ENCODE measurements around the gene SHISA5.
"Not testable (repeated sequence)": the region's sequence is repeated elsewhere in the genome, so short reads cannot be mapped to it uniquely, and the experiment has no call there.

Gene SHISA5

DNA sequence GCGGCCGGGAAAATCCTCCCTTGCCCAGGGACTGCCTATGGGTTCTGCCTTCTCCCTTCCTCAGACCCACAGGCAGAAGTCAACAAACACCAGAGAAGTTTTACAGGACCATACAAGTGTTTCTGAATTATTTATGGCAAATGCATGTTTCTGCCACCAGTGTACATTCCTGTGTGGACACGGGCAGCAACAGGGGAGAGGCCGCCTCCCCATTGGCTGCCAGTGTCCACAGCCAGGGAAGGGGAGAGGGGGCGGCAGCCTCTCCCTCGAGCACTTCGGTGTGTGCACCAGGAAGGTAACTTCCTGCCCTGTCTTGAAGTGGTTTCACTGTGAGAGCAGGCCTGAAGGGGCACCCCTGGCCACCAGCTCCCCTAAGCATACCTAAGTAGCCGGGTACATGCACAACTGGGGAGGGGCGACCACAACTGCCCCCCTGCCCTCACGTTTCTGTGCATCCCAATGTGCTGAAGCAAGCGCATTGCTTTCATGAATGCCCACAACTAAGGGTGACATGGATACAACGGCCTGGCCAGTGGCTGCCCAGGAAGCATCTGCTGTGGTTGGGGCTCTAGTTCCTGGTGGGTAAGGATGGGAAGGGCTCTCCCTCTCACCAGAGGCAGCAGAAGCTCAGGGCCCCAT, 14.8 kb upstream of the SHISA5 start:
- no peak for DNase-seq

DNA sequence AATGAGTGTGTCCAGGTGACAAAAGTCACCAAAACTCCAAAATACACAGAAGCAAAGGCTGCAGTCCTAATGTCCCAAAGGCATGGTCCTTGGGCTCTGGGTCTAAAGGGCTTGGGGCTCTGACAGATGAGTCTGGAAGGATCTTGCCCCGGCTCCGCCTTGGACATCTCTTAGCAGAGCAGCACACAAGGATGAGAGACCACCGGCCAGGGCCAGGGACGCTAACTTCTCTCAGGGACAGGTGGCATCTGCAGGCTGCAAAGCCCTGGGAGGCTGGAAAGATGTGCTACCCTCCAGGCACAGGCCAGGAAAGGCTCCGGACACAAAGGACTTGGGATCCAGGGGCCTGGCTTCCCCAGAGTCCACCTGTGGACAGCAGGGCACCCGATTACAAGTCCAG, 14.1 kb upstream of the SHISA5 start:
- no peak for DNase-seq

DNA sequence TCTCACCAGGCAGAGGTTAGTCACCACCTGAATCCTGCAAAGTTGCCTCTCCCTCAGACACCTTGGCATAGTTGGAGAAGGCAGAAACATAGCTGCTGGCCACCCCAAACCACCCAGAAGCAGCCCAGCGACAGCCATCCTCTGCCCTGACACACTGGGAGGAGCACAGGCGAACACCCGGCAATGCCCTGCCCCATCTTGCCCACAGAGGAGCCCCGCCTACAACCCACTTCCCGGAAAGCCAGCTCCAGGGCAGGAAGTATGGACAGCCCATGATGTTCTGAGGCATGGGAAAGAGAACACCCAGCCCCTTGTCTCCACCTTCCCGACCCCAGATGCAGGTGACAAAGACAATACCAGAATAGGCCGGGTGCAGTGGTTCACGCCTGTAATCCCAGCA, 12.6 kb upstream of the SHISA5 start:
- DNase-seq: peak; percentile 40

DNA sequence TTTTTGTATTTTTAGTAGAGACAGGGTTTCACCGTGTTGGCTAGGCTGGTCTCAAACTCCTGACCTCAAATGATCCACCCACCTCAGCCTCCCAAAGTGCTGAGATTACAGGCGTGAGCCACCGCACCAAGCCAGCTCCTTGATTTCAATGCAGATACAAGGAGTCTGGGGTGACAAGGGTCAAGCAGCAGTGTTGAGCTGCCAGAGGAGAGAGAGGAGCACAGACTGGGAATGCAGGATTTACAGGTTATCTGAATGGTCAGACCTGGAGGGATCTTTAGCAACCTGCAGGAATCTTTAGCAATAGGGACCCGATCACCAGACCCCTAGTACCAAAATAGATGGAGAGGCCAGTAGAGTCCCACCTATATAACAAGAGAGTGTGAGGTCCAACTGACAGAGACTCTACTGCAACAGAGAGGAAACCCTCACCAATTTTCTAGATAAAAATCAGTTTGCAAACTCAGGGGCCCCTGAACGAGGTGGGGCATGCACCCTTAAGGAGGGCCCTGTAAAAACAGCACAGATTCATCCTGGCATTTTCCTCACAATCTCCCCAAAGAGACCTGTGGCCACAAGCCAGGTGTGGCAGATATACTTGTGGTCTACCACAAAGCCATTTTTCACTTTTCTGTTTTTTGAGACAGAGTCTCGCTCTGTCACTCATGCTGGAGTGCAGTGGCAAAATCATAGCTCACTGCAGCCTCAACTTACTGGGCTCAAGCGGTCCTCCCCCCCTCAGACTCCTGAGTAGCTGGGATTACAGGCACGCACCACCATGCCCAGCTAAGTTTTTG, 10.7 kb upstream of the SHISA5 start:
- DNase-seq: peak; percentile 65

DNA sequence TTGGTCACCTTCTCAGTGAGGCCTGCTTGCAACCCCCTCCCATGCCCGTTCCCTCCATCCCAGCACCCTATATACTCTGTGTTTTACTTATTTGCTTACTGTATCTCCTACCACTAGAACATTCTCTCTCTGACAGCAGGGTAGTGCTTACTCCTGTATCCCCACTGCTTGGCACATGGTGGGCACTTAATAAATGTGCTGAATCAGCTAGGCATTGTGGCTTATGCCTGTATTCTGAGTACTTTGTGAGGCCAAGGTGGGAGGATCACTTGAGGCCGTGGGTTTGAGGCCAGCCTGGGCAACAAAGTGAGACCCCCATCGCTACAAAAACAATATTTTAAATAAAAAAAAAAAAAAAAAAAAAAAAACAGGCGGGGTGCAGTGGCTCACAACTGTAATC, 7.6 kb upstream of the SHISA5 start:
- DNase-seq: no peak

DNA sequence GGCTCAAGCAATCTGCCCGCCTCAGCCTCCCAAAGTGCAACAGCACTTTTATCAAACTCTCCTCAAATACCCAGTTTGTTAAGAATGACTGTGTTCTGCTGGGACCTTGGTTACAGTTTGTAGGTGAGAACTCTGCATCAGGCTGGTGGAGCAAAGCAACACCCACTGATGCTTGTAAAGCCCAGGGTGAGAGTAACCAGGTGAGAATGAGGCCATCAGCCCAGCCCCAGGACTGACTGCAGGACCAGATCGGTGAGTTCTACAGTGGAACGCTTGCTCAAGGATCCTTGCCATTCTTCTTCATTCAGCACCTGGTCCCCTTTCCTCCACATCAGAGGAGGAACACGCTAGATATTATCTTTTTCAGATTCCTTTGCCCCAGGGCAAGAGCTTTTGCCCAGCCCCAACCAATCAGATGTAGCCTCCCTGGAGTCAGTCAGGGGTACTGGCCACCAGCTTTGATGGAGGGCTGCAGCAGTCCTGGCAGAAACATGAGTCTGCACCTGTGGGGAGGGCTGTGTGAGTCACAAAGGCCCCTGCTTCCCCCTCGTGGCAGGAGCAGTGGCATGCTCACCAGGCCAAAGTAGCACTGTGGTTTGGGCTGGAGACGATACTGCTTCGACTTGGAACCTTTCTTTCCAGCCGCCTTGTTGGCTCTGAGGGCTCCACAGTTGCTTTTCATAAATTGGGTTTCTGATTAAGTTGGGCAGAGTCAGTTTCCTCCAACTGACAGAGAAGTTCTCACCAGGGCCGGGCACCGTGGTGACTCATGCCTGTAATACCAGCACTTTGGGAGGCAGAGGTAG, 3.5 kb upstream of the SHISA5 start:
- peak; percentile 78 for DNase-seq

DNA sequence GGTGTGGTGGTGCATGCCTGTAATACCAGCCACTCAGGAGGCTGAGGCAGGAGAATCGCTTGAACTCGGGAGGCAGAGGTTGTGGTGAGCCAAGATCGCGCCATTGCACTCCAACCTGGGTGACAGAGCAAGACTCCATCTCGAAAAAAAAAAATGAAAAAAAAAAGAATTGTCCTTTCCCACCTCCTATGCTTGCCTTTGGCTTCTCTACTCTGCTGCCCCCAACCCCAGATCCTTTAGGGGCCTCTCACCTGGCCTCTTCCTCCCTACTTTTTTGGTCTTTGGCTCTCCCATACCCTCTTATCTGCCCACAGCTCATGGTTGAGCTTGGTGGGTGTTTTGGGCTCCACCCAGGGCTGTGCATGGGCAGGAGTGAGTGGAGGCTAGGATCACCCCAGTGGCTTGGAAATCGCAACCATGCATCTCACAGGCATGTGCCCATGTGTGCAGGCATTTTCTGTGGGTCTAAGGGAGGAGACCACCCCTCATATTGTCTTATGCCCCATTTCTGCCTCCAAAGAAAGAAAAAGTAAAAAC, 2.1 kb upstream of the SHISA5 start:
- DNase-seq: no peak

DNA sequence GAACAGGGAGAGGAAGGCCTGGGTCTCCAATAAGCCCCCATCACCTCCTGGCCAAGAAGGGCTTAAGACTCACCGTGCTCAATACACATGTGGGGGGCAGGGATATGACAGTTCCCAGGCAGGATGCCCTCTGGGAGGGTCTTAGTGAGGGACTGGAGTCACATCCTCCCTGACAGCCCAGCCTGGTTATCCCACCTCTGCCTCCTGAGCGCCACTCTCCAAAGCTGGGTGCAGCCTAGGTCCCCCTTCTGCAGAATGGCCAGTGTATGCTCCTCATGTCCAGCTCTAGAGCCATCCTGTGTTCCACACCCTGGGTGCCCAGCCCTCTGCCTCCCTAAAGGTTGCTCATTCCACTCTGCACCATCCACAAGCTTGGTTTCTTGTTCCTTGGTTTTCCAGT, 1.2 kb upstream of the SHISA5 start:
- no peak for DNase-seq

DNA sequence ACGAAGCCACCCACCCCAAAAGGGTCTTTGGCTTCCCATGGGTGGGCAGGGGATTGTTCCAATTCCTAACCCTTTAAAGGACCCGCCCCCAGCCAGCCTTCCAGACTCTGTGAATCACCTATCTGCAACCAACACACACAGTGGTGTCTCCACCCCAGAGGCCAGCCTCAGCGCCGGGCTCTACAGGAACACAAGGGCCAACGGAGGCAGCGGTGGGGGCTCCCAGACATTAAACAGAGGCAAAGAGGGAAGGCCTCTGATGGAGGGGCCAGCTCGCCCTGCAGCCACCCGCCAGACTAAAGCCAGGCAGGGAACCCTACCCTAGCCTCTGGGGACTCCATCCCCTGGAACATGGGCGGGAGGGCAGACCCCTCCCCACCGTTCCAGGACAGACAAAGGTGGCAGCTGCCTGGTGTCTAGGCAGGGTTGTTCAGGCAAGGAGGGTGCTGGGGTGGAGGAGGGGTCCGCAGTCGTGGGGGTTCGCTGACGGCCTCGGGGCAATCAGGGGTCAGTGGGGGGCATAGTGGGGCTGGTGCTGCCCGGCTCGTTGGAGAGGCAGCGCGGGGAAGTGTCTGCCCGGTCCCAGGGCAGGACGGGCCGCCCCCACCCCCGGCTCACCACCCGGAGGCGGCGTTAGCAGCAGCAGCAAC, 448 bp downstream of the SHISA5 start:
- DNase-seq: no peak

DNA sequence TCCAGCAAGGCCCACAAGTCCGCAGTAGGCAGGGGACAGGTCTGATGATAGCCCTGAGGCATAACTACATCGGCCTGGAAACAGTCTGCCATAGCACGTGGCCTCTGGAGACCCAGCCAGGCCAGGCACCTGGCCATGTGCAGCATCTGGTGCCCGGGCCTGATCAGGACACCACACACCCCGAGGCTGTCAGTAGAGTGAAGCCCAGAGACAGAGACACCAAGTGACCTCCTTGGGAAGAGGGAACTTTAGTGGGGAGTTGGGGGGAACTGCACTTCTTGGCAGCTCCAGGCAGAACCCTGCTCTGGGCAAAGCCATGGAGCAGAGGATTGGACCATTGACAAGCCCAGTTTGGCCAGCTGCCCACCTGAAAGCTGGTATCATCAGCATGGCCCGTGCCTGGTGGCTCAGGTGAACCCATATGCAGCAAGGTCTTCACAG, 1.2 kb downstream of the SHISA5 start:
- no peak for DNase-seq

DNA sequence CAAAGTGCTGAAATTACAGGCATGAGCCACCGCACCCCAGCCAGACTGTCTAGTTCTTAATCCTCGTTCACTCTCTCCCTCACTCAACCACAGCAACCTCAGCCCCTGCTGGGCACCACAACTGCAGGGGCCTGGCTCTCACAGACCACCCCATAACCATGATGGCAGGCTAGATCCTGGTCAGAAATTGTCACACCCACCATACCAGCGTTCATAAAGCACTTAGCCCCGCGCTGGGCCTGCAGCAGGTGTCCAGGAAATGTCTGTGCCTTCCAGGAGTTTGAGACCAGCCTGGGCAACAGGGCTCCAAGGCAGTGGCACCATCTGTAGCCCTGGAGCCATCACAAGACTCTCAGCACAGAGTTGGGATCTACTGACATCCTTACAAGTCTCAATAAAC, 1.9 kb downstream of the SHISA5 start:
- DNase-seq: no peak

DNA sequence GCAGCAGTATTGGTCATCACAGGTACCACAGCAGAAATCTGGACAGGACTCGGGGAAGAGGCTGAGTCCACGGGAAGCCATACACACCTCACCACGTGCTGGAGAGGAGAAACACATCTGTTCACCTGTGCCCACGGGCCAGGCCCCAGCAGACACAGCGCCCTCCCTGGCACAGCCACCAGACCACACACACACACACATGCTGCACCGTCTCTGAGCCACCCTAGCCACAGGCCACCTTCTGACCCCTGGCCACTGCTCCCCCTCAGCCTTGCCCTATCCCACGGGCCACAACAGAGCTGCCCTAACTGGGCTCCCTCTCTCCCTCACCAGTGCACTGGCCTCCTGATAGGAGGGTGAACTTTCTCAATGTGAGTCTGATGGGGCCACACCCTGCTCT, 2.8 kb downstream of the SHISA5 start:
- no peak for DNase-seq

DNA sequence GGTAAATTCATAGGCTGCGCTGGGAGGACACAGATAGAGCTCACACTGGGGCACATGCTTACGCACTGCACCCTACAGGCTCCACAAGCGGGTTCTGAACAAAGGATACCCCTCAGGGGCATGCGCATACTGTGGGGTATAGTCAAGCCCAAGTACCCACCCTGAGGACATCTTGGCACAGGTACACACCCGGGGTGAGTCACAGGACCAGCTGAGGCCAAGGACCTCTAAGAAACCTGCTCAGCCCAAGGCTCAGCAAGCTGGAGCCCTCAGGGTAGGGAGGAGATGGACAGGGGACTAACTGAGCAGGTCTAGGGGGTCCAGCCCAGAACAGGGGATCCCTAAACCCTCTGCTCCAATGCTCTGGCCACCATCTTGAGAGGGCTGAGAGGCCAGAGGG, 3.3 kb downstream of the SHISA5 start:
- DNase-seq: no peak

DNA sequence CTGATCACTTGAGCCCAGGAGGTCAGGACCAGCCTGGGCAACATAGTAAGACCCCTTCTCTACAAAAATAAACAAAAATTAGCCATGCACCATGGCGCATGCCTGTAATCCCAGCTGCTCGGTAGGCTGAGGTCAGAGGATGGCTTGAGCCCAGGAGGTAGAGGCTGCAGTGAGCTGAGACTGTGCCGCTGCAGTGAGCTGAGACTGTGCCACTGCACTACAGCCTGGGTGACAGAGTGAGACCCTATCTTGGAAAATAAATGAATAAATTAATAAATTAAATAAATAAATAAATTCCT, 10.8 kb downstream of the SHISA5 start:
- no peak for DNase-seq

DNA sequence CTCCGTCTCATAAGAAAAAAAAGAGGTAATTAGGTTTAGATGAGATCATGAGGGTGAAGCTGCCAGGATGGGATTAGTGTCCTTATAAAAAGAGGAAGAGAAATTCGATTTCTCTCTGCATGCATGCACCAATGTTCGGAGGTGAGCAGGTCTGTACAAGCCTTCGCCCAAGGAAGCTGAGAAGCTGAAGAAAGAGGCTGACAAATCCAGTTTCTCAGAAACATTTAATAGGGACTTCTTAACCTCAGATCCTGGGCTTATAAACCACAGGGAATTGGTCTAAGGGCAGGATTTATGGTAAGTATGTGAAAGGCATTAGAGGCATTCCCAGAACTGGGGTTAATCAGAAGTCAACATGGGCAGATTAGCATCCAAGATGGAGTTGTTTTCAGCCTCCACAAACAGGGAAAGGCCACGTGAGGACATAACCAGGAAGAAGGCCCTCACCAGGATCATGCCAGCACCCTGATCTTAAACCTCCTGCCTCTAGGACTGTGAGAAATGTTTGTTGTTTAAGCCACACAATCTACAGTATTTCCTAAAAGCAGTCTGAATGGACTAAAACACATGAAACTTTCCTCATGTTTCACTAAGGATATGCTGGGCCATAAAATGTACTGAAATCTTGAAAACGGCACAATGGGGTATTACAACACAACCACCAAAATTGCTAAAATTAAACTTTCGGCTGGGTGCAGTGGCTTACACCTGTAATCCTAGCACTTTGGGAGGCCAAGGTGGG, 11.3 kb downstream of the SHISA5 start:
- DNase-seq: no peak

DNA sequence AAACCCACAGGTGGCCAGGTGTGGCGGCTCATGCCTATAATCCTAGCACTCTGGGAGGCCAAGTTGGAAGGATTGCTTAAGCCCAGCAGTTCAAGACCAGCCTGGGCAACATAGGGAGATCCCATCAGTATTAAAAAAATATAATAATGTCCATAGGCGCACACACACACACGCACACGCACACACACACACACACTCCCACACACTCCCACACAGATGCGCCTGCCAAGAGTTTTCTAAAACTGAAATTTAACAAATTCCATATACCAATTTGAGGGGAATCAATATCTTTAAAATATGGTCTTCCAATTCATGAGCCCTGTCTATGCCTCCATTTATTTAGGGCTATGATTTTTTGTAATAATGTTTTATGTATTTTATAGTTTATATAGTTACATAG, 17.0 kb downstream of the SHISA5 start:
- DNase-seq: no peak

DNA sequence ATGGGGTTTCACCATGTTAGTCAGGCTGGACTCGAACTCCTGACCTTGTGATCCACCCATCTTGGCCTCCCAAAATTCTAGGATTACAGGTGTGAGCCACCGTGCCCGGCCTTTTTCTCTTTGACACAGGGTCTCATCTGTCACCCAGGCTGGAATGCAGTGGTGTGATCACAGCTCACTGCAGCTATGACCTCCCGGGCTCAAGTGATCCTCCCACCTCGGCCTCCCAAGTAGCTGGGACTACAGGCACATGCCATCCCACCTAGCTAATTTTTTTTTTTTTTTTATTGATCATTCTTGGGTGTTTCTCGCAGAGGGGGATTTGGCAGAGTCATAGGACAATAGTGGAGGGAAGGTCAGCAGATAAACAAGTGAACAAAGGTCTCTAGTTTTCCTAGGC, 21.2 kb downstream of the SHISA5 start:
- DNase-seq: not testable (repeated sequence)

DNA sequence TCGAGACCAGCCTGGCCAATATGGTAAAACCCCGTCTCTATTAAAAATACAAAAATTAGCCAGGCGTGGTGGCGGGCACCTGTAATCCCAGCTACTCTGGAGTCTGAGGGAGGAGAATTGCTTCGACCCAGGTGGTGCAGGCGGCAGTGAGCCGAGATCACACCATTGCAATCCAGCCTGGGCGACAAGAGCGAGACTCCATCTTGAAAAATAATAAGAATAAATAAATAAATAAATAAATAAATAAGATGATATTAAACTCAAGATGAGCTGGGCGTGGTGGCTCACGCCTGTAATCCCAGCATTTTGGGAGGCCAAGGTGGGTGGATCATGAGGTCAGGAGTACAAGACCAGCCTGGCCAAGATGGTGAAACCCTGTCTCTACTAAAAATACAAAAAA, 23.1 kb downstream of the SHISA5 start:
- DNase-seq: not testable (repeated sequence)

DNA sequence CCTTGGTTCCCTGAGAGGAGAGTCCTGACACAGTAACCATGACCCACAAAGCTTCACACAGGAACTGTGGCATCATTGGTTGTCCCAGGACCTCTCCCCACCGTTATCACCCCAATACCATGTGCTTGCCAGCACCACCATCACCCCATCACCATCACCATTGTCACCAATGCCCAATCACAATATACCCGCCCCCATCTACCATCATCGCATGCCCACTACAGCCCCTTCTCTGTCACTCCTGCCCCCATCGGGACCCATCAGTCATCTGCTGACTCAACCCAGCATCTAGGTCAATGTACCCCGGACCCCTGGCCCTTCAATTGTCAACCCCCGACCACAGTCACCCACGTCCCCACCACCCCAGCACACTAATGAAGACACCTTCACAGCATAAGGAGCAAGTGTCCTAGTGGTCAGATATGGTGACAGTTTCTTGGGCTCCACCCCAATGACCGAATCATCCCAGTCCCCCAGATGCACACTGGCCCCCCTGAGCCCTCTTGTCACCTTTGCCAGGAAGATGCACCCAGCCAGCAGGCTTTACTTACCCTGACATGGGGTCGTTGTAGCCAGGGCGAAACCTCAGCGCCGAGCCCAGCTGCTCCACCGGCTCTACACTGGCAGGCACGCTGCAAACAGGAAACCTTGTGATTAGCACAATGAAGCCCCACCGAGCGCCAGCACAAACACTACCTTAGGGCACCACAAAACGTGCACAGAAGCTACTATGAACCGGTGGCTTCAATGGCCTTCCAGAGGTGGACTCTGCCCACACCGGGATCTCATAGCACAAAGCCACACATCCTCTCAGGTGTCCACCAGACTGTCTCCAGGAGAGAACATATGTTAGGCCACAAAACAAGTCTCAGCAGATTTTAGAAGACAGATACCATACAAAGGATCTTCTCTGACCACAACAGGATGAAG, 25.1 kb downstream of the SHISA5 start:
- DNase-seq: peak; percentile 68

DNA sequence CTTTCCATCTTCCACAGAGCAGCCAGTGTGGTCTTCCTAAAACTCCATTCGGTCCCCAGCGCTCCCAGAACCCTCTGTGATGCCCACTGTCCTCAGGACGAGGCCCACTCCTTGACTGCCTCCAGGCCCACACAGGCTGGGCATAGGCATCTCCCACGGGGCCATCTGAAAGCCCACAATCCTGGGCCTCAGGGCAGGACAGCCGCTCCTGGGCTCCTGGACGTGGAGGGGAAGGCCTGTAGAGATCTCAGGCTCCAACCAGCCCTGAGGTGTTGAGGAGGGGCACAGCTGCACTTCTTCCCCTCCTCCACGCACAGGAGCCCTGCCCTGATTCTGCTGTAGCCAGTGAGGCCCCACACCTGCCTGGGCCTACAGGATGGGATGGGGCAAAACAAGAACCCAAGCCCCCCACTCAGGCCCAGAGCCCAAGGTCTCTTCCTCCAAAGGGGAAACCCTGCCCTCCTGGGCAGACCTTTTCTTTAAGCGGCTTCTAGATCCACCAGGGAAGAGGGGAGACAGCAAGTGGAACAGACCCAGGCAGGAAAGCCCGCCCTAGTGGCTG, 25.9 kb downstream of the SHISA5 start:
- no peak for DNase-seq

Data from activated CD4-positive, alpha-beta T cell treated with anti-CD3 and anti-CD28 coated beads, Interleukin-2, amount 50 U/mL, for 16 hours (primary cell).